Measurements from ENCODE around the gene TOR1A.

DNA sequence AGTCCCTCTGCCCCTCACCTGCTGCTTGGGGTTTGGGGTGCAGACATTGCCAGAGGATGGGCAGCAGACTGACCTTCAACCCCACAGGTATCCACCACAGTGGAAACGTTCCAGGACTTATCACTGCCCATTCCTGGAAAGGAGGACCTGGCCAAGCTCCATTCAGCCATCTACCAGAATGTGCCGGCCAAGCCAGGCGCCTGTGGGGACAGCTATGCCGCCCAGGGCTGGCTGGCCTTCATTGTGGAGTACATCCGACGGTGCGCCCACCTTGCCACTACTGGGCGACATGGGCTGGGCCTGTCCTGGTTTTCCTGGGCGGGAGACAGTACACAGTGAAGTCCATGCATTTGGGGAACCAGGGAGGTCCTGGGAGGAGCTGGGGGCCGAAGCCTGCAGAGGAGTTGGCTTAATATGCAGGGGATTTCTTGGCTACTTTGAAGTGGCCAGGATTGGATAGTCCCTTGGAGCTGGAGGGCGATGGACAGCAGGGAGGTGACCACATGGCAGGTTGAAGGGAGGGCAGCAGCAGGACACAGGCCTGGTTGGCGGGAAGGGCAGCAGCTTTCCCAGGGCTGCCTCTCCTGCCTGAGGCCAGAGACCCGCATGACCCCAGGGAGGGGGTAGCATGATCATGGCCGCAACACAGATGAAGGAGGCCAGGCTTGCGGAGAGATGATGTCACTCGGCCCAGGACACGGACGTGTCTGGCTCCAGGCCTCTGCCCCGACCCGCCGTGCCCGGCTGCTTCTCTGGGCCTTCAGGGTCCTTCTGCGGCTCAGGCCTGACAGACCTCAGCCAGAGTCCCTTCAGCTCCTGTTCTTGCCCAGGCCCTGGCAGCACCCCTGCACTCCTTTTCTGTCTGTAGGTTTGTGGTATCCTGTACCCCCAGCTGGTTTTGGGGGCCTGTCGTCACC is 45.9 kb upstream of the TOR1A start:
- TF ChIP-seq EP300 (IDR thresholded peaks at IDR 0.05) (no peak), POLR2A (IDR thresholded peaks at IDR 0.05) (no peak), POLR2AphosphoS5 (IDR thresholded peaks at IDR 0.05) (no peak)
- TF ChIP-seq, protein P1, sequence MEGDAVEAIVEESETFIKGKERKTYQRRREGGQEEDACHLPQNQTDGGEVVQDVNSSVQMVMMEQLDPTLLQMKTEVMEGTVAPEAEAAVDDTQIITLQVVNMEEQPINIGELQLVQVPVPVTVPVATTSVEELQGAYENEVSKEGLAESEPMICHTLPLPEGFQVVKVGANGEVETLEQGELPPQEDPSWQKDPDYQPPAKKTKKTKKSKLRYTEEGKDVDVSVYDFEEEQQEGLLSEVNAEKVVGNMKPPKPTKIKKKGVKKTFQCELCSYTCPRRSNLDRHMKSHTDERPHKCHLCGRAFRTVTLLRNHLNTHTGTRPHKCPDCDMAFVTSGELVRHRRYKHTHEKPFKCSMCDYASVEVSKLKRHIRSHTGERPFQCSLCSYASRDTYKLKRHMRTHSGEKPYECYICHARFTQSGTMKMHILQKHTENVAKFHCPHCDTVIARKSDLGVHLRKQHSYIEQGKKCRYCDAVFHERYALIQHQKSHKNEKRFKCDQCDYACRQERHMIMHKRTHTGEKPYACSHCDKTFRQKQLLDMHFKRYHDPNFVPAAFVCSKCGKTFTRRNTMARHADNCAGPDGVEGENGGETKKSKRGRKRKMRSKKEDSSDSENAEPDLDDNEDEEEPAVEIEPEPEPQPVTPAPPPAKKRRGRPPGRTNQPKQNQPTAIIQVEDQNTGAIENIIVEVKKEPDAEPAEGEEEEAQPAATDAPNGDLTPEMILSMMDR (IDR thresholded peaks at IDR 0.05) = no peak

All from gastroesophageal sphincter (tissue), 3 donors.